ENCODE data around the gene PLA2G2F.

PLA2G2F gene

DNA sequence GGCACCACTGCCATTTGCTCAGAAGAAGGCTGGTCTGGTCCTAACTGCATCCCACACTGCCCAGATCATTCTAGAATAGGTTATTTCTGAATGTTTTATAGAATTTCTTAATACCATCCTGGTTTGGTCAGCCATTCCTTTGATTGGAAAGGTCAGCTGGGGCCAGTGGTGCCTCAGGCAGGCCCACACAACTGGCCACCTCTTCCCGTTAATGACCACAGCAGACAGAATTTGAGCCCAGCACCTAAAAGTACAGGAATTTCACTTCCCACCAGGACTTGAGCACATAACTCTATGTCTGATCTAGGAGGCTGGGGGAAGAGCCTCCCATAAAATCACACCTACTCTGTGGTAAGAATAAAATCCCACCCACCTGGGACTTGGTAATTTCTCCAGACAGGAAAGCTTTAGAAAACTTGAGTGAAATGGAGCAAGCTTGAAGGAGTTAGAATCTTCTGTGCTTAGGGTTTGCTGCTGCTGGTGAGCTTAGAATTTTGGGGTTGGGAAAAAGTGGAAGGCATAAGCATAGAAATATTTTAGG is 53.8 kb downstream of the PLA2G2F start:
- DNase-seq: no peak

DNA sequence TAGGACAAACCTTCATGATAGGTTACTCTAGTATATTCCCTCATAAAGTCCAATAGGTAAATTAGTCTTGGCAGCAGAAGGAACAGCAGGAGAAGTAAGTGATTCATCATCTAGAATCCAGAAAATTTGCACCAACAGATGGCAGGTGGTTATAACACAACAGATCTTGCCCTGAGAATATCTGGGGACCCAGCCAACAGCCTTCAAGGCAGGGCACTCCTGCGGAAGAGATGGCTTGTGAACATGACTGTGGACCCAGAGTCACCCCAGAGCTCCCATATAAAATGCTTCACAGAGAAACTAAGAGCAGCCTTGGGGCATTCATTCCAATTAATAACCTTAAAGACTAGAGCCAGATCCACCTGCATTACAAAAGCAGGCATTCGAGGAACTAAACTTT is 55.1 kb downstream of the PLA2G2F start:
- DNase-seq: no peak

DNA sequence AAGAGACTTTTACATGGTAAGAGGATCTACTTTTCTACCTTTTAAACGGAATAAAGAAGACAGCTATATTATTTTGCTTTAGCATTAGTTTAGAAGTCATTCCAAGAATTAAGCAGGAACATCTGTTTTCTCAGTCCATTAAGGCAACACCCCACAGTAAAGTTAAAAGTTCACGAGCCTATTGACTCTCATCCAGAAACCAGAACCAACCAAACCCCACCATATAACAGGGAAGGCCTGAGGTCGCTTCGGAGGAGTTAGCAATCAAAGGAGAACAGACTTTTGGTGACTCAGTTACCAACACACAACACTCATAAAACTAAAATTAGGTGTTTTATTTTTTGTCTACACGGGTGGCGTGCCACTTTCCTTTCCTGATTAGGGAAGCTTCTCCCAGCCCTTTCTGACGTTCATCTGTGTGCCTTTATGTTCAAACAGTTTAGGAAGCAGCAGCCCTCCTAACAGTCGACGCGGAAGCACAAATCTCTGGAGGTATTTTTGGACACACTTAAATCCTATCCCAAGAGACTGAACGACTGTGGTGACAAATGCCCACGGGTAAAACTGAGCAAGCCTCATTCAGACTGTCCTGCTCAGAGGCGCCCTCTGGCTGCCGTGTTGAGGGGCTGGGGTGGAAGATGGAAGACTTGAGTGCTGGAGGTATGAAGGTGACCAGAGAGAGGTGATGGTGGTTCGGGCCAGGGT is 55.8 kb downstream of the PLA2G2F start:
- peak; percentile 53 for DNase-seq

DNA sequence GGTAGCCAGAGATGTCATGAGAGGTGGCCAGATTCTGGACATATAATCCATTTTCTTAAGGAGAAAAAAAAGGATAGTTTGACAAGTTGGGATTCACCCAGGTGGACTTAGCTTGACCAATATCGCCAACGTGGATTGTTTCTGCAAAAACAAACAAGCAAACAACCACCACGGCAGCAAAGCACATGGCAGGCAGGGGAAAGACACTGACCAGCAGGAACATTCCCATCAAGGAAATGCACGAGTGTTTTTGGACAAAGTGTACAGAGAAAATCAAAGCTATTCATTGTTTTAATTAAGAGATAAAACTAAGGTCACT is 56.3 kb downstream of the PLA2G2F start:
- DNase-seq: no peak

DNA sequence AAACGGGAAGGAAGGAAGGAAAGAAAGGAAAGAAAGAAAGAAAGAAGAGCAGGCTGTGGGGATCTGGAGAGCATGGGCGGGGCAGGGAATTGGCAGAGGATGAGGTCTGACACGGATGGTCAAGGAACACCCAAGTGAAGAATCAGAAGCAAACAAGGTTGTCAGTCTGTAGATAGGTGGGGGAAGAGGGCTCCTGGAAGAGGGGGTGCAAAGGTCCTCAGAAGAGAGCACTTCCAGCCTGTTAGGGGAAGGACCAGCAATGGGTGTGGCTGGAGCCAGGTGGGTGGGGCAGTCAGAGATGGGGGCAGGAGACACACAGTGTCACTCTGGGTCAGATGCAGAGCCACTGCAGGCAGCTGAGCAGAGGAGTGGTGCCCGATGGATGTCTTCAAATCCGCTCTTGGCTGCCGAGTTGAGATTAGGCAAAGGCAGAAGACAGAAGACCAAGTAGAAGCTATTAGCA is 58.2 kb downstream of the PLA2G2F start:
- DNase-seq: no peak

DNA sequence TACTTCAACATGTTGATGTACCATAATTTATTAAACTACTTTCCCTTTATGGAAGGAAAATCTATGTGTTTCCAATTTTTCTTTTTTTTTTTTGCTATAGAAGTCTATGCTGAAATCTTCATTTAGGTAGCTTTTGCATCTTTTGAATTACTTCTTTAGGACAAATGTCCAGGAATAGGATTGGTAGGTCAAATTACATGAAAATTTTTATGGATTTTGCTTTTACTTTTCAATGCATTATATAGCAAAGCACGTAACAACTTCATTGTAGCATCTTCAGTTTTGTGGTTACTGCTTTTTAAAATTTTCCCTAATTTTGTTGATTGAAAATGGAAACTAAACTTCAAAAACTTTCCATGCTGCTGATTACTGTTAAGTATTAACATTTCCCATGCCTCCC is 59.2 kb downstream of the PLA2G2F start:
- no peak for DNase-seq

DNA sequence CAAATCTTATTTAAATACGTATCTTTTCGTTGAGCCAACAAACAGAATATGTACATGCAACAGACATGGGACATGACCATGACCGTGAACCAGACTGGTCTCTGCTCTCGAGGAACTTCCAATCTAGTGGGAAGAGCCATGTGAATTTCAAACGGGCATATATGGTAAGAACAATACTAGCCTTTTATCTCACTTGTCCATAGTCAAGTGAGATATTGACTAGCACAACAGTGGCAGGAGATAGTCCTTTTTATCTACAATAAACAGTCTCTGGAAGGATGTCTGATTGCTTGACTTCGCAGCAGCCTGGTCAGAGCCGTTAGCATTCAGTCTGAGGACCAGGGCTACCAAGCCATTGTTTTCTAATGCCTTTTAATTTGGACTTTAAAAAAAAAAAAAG is 59.8 kb downstream of the PLA2G2F start:
- no peak for DNase-seq

DNA sequence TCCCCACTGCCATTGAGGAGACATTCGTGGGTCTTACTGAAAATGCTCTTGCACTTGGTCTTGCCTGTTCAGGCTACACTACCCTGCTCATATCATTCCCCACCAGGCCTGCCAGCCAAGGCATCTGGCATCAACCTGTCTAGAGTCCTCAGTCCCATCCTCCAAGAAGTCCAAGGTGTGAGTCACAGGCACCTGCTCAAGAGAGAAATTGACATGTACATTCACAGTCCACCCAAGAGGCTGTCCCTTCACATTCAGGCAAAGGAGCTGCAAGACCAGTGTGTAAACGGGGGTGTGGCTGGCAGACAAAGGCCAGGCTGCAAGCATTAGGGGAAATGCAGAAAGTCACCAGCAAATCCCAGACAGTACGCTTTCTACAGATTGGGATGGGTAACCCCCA is 60.3 kb downstream of the PLA2G2F start:
- DNase-seq: no peak

DNA sequence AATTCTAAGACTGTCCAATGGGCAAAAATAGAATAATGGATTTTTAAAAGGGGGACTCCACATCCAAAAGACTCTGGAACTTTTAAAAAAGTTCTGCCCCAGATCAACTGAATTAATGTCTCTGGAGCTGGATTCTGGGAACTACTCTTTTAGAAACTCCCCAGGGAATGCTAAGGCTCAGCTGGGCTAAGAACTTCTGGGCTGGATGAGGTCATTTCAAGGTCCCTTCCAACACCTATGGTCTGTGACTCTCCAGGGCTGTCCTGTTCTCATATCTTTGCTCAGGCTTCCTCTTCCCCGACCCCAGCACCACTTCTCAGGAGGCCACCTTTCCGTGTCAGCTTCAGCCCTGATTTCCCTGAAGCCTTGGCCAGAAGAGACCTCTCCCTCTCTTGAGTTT is 60.7 kb downstream of the PLA2G2F start:
- DNase-seq: no peak
